ENCODE results near the gene GNPAT.

Gene GNPAT

GRCh38 chr1:231234506-231234905 is 6.5 kb upstream of the GNPAT start:
- no peak for TF ChIP-seq TEAD4 (IDR thresholded peaks at IDR 0.05)
- TF ChIP-seq YY1 (IDR thresholded peaks at IDR 0.05; ENCODE audit: low read depth), result no peak
- no peak for TF ChIP-seq EGR1 (IDR thresholded peaks at IDR 0.05)
- TF ChIP-seq USF1 (IDR thresholded peaks at IDR 0.05), result no peak
- no peak for TF ChIP-seq ZBTB7A (IDR thresholded peaks at IDR 0.05; ENCODE audit: low read depth)
- TF ChIP-seq RAD21 (IDR thresholded peaks at IDR 0.05; ENCODE audit: low read depth), result no peak
- no peak for TF ChIP-seq CREB1 (IDR thresholded peaks at IDR 0.05; ENCODE audit: low read depth)
- TF ChIP-seq REST (IDR thresholded peaks at IDR 0.05; ENCODE audit: low read depth), result no peak
- no peak for TF ChIP-seq TAF1 (IDR thresholded peaks at IDR 0.05; ENCODE audit: low read depth)
- TF ChIP-seq FOXM1 (IDR thresholded peaks at IDR 0.05; ENCODE audit: borderline replicate concordance, low read depth), result no peak
- no peak for TF ChIP-seq NFIC (IDR thresholded peaks at IDR 0.05)
- TF ChIP-seq MAX (IDR thresholded peaks at IDR 0.05), result no peak
- TF ChIP-seq EP300 (IDR thresholded peaks at IDR 0.05; ENCODE audit: borderline replicate concordance), result no peak
- no peak for TF ChIP-seq CEBPB (IDR thresholded peaks at IDR 0.05)
- TF ChIP-seq TCF12 (IDR thresholded peaks at IDR 0.05; ENCODE audit: low read depth), result no peak

GRCh38 chr1:231235526-231236207 is 5.3 kb upstream of the GNPAT start:
- no peak for TF ChIP-seq EGR1 (IDR thresholded peaks at IDR 0.05)
- no peak for TF ChIP-seq YY1 (IDR thresholded peaks at IDR 0.05; ENCODE audit: low read depth)
- TF ChIP-seq EP300 (IDR thresholded peaks at IDR 0.05; ENCODE audit: borderline replicate concordance), result no peak
- TF ChIP-seq TCF12 (IDR thresholded peaks at IDR 0.05; ENCODE audit: low read depth), result no peak
- TF ChIP-seq RAD21 (IDR thresholded peaks at IDR 0.05; ENCODE audit: low read depth), result no peak
- TF ChIP-seq CREB1 (IDR thresholded peaks at IDR 0.05; ENCODE audit: low read depth), result no peak
- no peak for TF ChIP-seq REST (IDR thresholded peaks at IDR 0.05; ENCODE audit: low read depth)

- no peak for TF ChIP-seq ZBTB7A (IDR thresholded peaks at IDR 0.05; ENCODE audit: low read depth)
- no peak for TF ChIP-seq MAX (IDR thresholded peaks at IDR 0.05)
- no peak for TF ChIP-seq REST (IDR thresholded peaks at IDR 0.05; ENCODE audit: low read depth)
- TF ChIP-seq CREB1 (IDR thresholded peaks at IDR 0.05; ENCODE audit: low read depth), result no peak
- TF ChIP-seq TAF1 (IDR thresholded peaks at IDR 0.05; ENCODE audit: low read depth), result no peak
- no peak for TF ChIP-seq EP300 (IDR thresholded peaks at IDR 0.05; ENCODE audit: borderline replicate concordance)
- no peak for TF ChIP-seq TCF12 (IDR thresholded peaks at IDR 0.05; ENCODE audit: low read depth)
- TF ChIP-seq USF1 (IDR thresholded peaks at IDR 0.05), result no peak
- no peak for TF ChIP-seq TEAD4 (IDR thresholded peaks at IDR 0.05)
- TF ChIP-seq NFIC (IDR thresholded peaks at IDR 0.05), result no peak
These were observed 4.8 kb upstream of the GNPAT start for GRCh38 chr1:231236208-231236591.

GRCh38 chr1:231236938-231237337 is 4.1 kb upstream of the GNPAT start:
- TF ChIP-seq EP300 (IDR thresholded peaks at IDR 0.05; ENCODE audit: borderline replicate concordance), result no peak

- TF ChIP-seq TAF1 (IDR thresholded peaks at IDR 0.05; ENCODE audit: low read depth) (no peak), YY1 (IDR thresholded peaks at IDR 0.05; ENCODE audit: low read depth) (no peak), ZBTB7A (IDR thresholded peaks at IDR 0.05; ENCODE audit: low read depth) (no peak), NFIC (IDR thresholded peaks at IDR 0.05) (no peak), EGR1 (IDR thresholded peaks at IDR 0.05) (no peak), EP300 (IDR thresholded peaks at IDR 0.05; ENCODE audit: borderline replicate concordance) (no peak), RAD21 (IDR thresholded peaks at IDR 0.05; ENCODE audit: low read depth) (no peak), FOXM1 (IDR thresholded peaks at IDR 0.05; ENCODE audit: borderline replicate concordance, low read depth) (no peak), MAX (IDR thresholded peaks at IDR 0.05) (no peak)
These were observed 2.7 kb upstream of the GNPAT start for GRCh38 chr1:231238298-231238697.

All from Ishikawa (cell line).